OCI-LY3 (cell line): Measurements from ENCODE around the gene GOLGA5.

Experiments used
- H2AFZ ChIP-seq: fragments of 200-600, 300-600 bp; shearing (Covaris generic); 2 replicates; pipeline ENCODE4 v1.6.0; 2014; ENCODE audit warnings: antibody characterized with exemption, low read depth, low read length
- H3K27ac ChIP-seq: fragments of 200-600, 300-600 bp; sonication (generic); 2 replicates; pipeline ENCODE4 v1.5.1; 2014; ENCODE audit warnings: mild to moderate bottlenecking, low read length, moderate library complexity, mixed read lengths
- H3K27me3 ChIP-seq: fragments of 200-600, 300-600 bp; sonication (generic); 2 replicates; pipeline ENCODE4 v1.6.1; 2014; ENCODE audit warnings: low read depth, low read length, mixed read lengths
- H3K36me3 ChIP-seq: fragments of 200-600, 300-600 bp; sonication (generic); replicated peaks from 2 replicates; pipeline ENCODE3; 2014; ENCODE audit warnings: low read depth, low read length, mixed read lengths
- H3K4me1 ChIP-seq: fragments of 300-600, 200-600 bp; sonication (generic); 2 replicates; pipeline ENCODE4 v1.6.1; 2014; ENCODE audit warnings: low read length, mixed read lengths
- H3K4me2 ChIP-seq: fragments of 200-600, 300-600 bp; sonication (generic); 2 replicates; pipeline ENCODE4 v1.6.1; 2014; ENCODE audit warnings: low read length, mixed read lengths
- H3K4me3 ChIP-seq: fragments of 300-600, 200-600 bp; sonication (generic); 2 replicates; pipeline ENCODE4 v1.5.1; 2014; ENCODE audit warnings: antibody characterized with exemption, mild to moderate bottlenecking, low read length, moderate library complexity
- H3K79me2 ChIP-seq: fragments of 300-600, 200-600 bp; shearing (Covaris generic); 2 replicates; pipeline ENCODE4 v1.6.1; 2014; ENCODE audit warnings: mild to moderate bottlenecking, low read length, mixed read lengths
- H3K9ac ChIP-seq: fragments of 300-600, 200-600 bp; shearing (Covaris generic); 2 replicates; pipeline ENCODE4 v1.6.0; 2014; ENCODE audit warnings: mild to moderate bottlenecking, low read length, moderate library complexity
- H3K9me3 ChIP-seq: fragments of 200-600, 300-600 bp; shearing (Covaris generic); 2 replicates; pipeline ENCODE4 v1.6.1; 2014; ENCODE audit warnings: low read length, mixed read lengths; ENCODE audit not compliant: insufficient read depth
- H4K20me1 ChIP-seq: fragments of 200-600, 300-600 bp; sonication (generic); 2 replicates; pipeline ENCODE4 v1.6.1; 2016; ENCODE audit warnings: low read length, mixed read lengths; ENCODE audit not compliant: insufficient read depth
- EZH2phosphoT487 ChIP-seq: fragments of 200-600 bp; shearing (Covaris generic); IDR thresholded peaks from 2 replicates; pipeline ENCODE4 v1.6.1; 2018; ENCODE audit warnings: antibody characterized with exemption, mixed run types, low read depth
- TF ChIP-seq, protein P1 (sequence below): fragments of 200-600, 300-600 bp; sonication (generic); IDR thresholded peaks from 2 replicates; pipeline ENCODE4 v1.5.1; 2014; ENCODE audit warnings: antibody characterized with exemption, low read length, low read depth

Gene GOLGA5

GRCh38 chr14:92830902-92831301, 36.8 kb downstream of the GOLGA5 start:
- Histone ChIP-seq H3K4me2 (no peak overlapping the region), H3K36me3 (peaks cover 28% of the 10 kb centered on the region), H3K4me1 (no peaks in the 10 kb centered on the region), H3K9me3 (no peaks in the 10 kb centered on the region), H4K20me1 (no peaks in the 10 kb centered on the region), H3K27ac (no peak overlapping the region), H3K9ac (no peak overlapping the region), H2AFZ (no peak overlapping the region), H3K27me3 (no peaks in the 10 kb centered on the region), H3K79me2 (no peaks in the 10 kb centered on the region), H3K4me3 (no peak overlapping the region)
- no peak for TF ChIP-seq EZH2phosphoT487

DNA sequence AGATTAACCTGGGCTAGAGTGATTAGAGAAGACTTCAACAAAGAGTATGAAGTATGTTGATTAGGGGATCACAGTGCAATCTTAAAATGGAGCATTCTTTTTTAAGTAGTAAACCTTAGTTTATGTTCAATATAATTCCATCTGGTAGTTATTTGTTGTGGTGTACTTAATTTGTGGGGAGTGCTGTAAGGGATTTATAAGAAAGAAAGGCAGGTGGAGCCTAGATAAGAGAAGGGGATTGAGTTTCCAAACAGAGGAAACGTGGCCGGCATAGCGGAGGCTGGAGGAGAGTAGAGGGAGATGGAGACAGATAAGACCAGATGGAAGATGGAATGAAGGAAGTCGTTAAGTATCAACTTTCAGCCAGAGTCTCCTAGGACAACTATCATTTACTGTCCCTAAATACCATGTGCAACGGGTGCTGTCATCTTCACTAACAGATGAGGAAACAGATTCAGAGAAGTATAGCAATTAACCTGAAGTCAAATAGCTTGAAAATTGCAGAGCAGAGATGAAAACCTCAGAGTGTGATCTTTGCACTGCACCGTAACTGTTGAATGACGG, 38.1 kb downstream of the GOLGA5 start:
- no peaks in the 10 kb centered on the region for H3K27me3 ChIP-seq
- no peaks in the 10 kb centered on the region for H4K20me1 ChIP-seq
- TF ChIP-seq, protein P1, sequence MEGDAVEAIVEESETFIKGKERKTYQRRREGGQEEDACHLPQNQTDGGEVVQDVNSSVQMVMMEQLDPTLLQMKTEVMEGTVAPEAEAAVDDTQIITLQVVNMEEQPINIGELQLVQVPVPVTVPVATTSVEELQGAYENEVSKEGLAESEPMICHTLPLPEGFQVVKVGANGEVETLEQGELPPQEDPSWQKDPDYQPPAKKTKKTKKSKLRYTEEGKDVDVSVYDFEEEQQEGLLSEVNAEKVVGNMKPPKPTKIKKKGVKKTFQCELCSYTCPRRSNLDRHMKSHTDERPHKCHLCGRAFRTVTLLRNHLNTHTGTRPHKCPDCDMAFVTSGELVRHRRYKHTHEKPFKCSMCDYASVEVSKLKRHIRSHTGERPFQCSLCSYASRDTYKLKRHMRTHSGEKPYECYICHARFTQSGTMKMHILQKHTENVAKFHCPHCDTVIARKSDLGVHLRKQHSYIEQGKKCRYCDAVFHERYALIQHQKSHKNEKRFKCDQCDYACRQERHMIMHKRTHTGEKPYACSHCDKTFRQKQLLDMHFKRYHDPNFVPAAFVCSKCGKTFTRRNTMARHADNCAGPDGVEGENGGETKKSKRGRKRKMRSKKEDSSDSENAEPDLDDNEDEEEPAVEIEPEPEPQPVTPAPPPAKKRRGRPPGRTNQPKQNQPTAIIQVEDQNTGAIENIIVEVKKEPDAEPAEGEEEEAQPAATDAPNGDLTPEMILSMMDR = no peak
- no peak for TF ChIP-seq EZH2phosphoT487
- H3K4me2 ChIP-seq = no peak overlapping the region
- H3K4me3 ChIP-seq = no peak overlapping the region
- no peaks in the 10 kb centered on the region for H3K4me1 ChIP-seq
- no peaks in the 10 kb centered on the region for H3K9me3 ChIP-seq
- H3K27ac ChIP-seq = no peak overlapping the region
- peaks cover 31% of the 10 kb centered on the region for H3K36me3 ChIP-seq
- no peaks in the 10 kb centered on the region for H3K79me2 ChIP-seq
- no peak overlapping the region for H3K9ac ChIP-seq
- no peak overlapping the region for H2AFZ ChIP-seq

GRCh38 chr14:92841930-92842329, 47.8 kb downstream of the GOLGA5 start:
- peaks cover 14% of the 10 kb centered on the region for H3K4me1 ChIP-seq
- H4K20me1 ChIP-seq = no peaks in the 10 kb centered on the region
- no peak overlapping the region for H3K9ac ChIP-seq
- H3K79me2 ChIP-seq = no peaks in the 10 kb centered on the region
- H3K36me3 ChIP-seq = peaks cover 24% of the 10 kb centered on the region
- no peaks in the 10 kb centered on the region for H3K9me3 ChIP-seq
- H2AFZ ChIP-seq = no peak overlapping the region
- H3K4me2 ChIP-seq = no peak overlapping the region
- H3K27me3 ChIP-seq = no peaks in the 10 kb centered on the region
- no peak overlapping the region for H3K27ac ChIP-seq
- TF ChIP-seq, protein P1 = no peak
- TF ChIP-seq EZH2phosphoT487 = no peak
- no peak overlapping the region for H3K4me3 ChIP-seq

GRCh38 chr14:92844204-92844603, 50.1 kb downstream of the GOLGA5 start:
- Histone ChIP-seq H3K4me1 (peaks cover 14% of the 10 kb centered on the region), H3K36me3 (peaks cover 12% of the 10 kb centered on the region), H3K9me3 (no peaks in the 10 kb centered on the region), H2AFZ (no peak overlapping the region), H3K4me2 (no peak overlapping the region), H3K27me3 (no peaks in the 10 kb centered on the region), H3K4me3 (no peak overlapping the region), H3K79me2 (no peaks in the 10 kb centered on the region), H3K27ac (no peak overlapping the region), H3K9ac (no peak overlapping the region), H4K20me1 (no peaks in the 10 kb centered on the region)
- no peak for TF ChIP-seq EZH2phosphoT487
- TF ChIP-seq, protein P1 = no peak
